K562 (cell line): Measurements from ENCODE around the gene NADSYN1. TPM values are rescaled to one million over a fixed set of nuclear protein-coding genes. Genes with fewer than 3 reads are reported as not detected.
A peak's percentile ranks its signal among the peaks of the same experiment; 100 is the strongest.

Source experiments
- ASH1L ChIP-seq: fragments of 450-650 bp; IDR thresholded peaks from 2 replicates; pipeline ENCODE4 v1.6.1; 2018; ENCODE audit warnings: borderline replicate concordance, mild to moderate bottlenecking, low read depth; ENCODE audit not compliant: partially characterized antibody
- CTBP1 ChIP-seq: fragments of 450-650 bp; IDR thresholded peaks from 2 replicates; pipeline ENCODE4 v1.6.1; 2016; ENCODE audit warnings: borderline replicate concordance
- FOXJ3 ChIP-seq: sonication (generic); formaldehyde crosslinking; IDR thresholded peaks from 2 replicates; pipeline ENCODE4 v1.4.0; 2020; ENCODE audit warnings: mild to moderate bottlenecking, missing genetic modification reagents
- GABPB2 ChIP-seq: fragments of 250-450 bp; sonication (Bioruptor Pico); conservative IDR thresholded peaks from 2 replicates; pipeline ENCODE4 v1.5.1; 2021; ENCODE audit warnings: mild to moderate bottlenecking
- HDAC1 ChIP-seq, 2 experiments: fragments of 450-650 bp; IDR thresholded peaks; 2 replicates each; pipeline ENCODE4 v1.6.1; 2016 to 2017; ENCODE audit warnings: inconsistent platforms in 1 of 2, mild to moderate bottlenecking in 1 of 2, moderate library complexity in 1 of 2
- MTA1 ChIP-seq: fragments of 450-650 bp; IDR thresholded peaks from 2 replicates; pipeline ENCODE4 v1.6.1; 2017; ENCODE audit warnings: borderline replicate concordance
- NR3C1 ChIP-seq: sonication (generic); formaldehyde crosslinking; IDR thresholded peaks from 2 replicates; pipeline ENCODE4 v1.8.1; 2022; ENCODE audit warnings: missing genetic modification reagents
- SP2 ChIP-seq: IDR thresholded peaks from 2 replicates; pipeline ENCODE4 v1.6.1; 2011; ENCODE audit warnings: mild to moderate bottlenecking, low read depth, low read length, moderate library complexity; ENCODE audit not compliant: poor library complexity, severe bottlenecking; ENCODE audit errors: extremely low read depth
- polyA plus RNA-seq, 8 experiments: library from polyadenylated mRNA; depleted of rRNA in 4 of 8; stranded (reverse) in 5 of 8; unstranded in 3 of 8; fragments of >200 nt; fragmentation: Nextera tagmentation in 2 of 8; fragmentation: Illumina TruSeq in 1 of 8; extraction: Ambion mirVana in 2 of 8; extraction: Trizol in 1 of 8; gene quantifications; 2 replicates each; pipeline versions ENCODE4 v1.2.1 to v1.2.3, GENCODE V29; 2011 to 2014; ENCODE audit warnings: inconsistent platforms in 1 of 8, missing spikeins in 1 of 8
- total RNA-seq, 7 experiments: library from RNA; depleted of rRNA in 6 of 7; stranded (reverse); fragments of >200 nt in 6 of 7; fragmentation: Illumina TruSeq in 2 of 7; extraction: Trizol in 2 of 7; gene quantifications; 2 replicates each; pipeline versions ENCODE4 v1.2.1 to v1.2.3, GENCODE V29; 2011 to 2021; ENCODE audit warnings: low replicate concordance in 1 of 7
- TF ChIP-seq, protein P1 (sequence below): sonication (generic); formaldehyde crosslinking; IDR thresholded peaks from 2 replicates; pipeline ENCODE4 v1.8.0; 2022; ENCODE audit warnings: missing genetic modification reagents, mild to moderate bottlenecking, moderate library complexity, borderline replicate concordance
- TF ChIP-seq, protein P2 (sequence below): sonication (generic); formaldehyde crosslinking; IDR thresholded peaks from 2 replicates; pipeline ENCODE4 v1.5.0; 2020; ENCODE audit warnings: missing genetic modification reagents

NADSYN1 gene
- total and polyA plus RNA-seq, 9 of the 15 experiments (the other 6 are each of a cell fraction or from before 2014, with no cell fraction given): 12.7 to 57.3 (median 42.1) TPM

DNA sequence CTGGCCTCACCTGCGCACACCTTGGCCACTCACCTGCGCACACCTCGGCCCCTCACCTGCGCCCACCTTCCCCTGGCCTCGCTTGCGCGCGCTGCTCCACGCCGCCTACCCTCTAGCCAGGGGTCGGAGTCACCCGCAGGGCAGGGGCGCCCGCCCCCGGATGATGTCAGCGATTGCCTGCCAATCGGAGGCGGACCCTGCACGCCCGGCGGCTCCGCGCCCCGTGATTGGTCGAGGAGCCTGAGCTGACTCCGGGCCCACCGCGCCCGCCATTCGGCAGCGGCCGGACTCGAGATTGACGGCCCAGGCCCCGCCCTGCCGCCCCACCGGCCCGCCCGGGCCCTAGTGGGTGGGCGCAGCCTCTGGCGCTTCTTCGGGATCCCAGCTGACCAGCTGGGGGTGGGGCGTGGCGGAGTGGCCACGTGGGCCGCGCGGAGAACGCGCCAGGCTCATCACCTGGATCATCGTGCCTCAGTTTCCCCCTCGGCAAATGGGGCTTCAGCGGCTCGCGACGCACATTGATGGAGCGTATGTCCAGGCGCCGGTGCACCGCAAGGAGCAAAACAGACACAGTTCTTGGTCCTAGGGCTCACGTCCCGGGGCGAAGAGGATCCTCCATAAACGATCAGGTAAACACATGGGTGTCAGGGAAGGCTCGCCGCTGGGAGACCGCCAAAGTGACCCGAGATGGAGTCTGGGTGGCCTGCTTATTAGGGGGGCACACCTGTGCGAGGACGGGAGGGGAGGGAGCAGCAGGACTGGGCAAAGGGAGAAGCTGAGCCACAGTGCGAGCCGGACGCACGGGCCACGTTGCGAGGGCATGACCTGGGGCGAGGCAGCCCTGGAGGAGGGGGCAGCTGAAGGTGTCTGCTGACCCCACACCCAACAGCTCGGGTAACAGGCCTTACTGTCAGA lies 4.5 kb upstream of the NADSYN1 start, which contains the start of gene DHCR7 (continued):
- peak; percentile 83 for TF ChIP-seq CTBP1
- TF ChIP-seq, protein P1, sequence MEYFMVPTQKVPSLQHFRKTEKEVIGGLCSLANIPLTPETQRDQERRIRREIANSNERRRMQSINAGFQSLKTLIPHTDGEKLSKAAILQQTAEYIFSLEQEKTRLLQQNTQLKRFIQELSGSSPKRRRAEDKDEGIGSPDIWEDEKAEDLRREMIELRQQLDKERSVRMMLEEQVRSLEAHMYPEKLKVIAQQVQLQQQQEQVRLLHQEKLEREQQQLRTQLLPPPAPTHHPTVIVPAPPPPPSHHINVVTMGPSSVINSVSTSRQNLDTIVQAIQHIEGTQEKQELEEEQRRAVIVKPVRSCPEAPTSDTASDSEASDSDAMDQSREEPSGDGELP (CRISPR knock-in tag): peak; percentile 99
- TF ChIP-seq HDAC1 (IDR thresholded peaks at IDR 0.05): peak; percentile 88 to 99; a peak in 3 of 4 replicates
- no peak for TF ChIP-seq FOXJ3 (CRISPR knock-in tag)
- TF ChIP-seq NR3C1 (CRISPR knock-in tag): no peak
- no peak for TF ChIP-seq GABPB2
- TF ChIP-seq ASH1L: peak; percentile 87
- TF ChIP-seq, protein P2, sequence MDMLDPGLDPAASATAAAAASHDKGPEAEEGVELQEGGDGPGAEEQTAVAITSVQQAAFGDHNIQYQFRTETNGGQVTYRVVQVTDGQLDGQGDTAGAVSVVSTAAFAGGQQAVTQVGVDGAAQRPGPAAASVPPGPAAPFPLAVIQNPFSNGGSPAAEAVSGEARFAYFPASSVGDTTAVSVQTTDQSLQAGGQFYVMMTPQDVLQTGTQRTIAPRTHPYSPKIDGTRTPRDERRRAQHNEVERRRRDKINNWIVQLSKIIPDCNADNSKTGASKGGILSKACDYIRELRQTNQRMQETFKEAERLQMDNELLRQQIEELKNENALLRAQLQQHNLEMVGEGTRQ (CRISPR knock-in tag): peak; percentile 86
- TF ChIP-seq MTA1: peak; percentile 67
- peak; percentile 79 for TF ChIP-seq SP2
